ENCODE measurements around the gene ISOC2.
"Not testable (repeated sequence)": the region's sequence is repeated elsewhere in the genome, so short reads cannot be mapped to it uniquely, and the experiment has no call there.

The ISOC2 gene

GRCh38 chr19:55456347-55456746 is 5.1 kb downstream of the ISOC2 start:
- DNase-seq: no peak

DNA sequence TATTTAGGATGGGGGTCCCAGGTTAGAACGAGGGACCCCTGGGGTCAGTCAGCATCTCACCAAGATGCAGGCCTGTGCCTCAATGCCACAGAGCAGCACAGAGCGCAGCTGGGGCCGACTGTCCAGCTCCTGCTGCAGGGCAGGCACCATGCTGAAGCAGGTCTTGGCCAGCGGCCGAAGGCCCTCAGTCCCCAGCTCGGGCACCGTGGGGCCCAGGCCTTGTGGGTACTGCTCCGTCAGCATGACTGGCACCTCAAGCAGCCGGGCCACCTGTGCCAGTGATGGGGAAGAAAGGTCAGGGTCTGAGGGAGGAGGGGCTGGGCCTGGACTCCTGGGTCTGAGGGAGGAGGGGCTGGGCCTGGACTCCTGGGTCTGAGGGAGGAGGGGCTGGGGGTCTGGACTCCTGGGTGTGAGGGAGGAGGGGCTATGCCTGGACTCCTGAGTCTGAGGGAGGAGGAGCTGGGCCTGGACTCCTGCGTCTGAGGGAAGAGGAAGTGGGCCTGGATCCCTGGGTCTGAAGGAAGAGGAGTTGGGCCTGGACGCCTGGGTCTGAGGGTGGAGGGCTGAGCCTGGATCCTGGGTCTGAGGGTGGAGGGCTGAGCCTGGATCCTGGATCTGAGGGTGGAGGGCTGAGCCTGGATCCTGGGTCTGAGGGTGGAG is 5.7 kb downstream of the ISOC2 start:
- DNase-seq: no peak

- no peak for DNase-seq
Observed at GRCh38 chr19:55454787-55455243, 6.6 kb downstream of the ISOC2 start.

DNA sequence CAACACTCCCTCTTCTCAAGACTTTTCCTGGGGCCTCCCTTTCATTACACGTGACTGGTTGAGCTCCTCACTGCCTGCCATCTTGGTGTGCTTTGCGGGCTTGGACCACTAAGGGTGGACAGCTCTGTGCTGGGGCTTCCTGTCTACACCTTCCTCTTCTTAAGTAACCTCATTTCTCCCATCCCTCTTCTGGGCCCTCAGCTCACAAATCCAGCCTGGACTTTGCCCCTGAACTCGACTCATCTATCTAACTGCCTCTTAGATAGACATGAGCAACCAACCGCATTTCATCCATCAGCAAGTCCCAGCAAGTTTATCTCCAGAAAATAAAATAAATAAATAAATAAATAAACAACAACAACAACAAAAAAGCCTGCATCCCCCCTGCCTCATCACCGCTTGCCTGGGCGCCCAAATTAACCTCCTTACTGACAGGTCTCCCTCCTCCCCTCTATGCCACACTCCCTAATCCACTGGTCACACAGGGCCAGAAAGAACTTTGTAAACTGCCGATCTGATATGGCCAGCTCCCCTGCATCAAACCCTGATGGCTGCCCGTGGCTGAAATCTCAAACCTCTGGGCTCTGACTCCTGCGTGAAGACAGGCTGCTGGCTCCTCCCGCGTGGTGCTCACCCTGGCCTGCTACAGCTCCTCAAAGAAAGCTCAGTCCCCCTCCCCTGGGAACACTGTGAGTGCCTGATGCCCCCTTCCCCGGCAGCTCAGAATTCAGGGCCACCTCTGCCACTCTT is 7.8 kb downstream of the ISOC2 start:
- DNase-seq: no peak

DNA sequence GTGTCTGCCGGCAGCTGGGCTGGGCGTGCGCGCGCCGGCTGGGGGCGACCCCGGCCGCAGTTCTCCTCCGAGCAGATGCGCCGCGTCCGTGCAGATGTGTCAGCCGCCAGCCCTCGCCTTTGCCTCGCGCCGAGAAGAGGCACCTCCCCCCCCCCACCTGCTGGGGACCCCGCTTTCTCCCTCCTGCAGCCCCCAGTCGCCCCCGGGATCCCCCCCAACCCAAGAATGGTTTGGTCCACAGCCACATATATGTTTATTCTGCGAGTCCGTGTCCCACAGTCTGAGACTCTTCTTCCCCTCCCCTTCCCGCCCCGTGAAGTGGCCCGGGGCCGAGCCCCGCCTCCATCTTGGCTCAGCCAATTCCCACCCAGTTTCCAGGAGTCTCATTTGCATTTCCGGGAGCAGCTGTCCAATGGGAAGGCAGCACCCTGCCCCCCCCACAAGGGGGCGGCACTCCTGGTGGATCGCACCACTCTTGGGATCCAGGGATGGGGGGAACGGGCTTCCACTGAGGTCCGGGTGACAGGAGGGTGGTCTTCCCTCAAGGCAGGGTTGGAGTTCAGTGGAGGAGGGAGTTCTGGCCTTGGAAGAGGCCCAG is 8.6 kb downstream of the ISOC2 start:
- no peak for DNase-seq

- DNase-seq: no peak
Observed at GRCh38 chr19:55451965-55452748, 9.3 kb downstream of the ISOC2 start.

DNA sequence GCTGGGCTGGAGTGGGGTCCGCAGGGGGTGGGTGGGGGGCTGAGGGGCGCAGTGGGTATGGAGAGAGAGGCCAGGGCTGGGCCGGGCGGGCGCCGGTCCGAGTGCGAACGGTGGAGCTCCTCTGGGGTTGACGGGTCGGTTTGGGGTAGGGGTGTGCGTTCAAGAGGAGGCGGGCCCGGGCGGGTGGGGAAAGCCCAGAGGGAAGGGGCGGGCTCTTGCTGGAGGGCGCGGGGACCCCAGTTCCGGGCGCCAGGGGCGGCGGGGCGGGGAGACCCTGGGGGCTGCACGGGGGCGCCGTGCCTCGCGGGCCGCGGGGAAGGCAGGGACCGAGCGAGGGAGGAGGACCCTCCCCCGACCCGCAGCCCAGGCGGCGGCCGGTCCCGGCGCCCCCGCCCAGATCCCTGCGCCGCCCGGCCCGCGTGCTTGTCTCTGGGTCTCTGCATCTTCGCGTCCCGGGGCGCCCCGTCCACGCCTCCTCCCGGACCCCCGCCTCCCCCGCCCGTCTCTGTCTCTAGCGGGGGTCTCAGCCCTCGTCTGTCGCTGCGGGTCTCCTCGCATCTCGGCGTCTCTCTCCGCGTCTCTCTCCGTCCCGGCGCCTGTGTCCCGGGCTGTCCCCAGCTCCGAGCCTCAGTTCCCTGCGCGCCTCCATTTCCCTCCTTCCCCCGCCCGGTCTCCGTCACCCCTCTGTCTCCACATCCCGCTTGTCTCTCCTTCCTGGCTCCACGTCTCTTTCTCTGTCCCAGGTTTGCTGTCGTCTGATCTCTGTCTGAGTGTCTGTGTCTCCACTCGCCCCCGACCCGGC is 10.1 kb downstream of the ISOC2 start:
- no peak for DNase-seq

- DNase-seq: no peak
Observed at GRCh38 chr19:55449469-55449868, 12.0 kb downstream of the ISOC2 start.

- DNase-seq: not testable (repeated sequence)
Observed at GRCh38 chr19:55448175-55448490, 13.3 kb downstream of the ISOC2 start.

DNA sequence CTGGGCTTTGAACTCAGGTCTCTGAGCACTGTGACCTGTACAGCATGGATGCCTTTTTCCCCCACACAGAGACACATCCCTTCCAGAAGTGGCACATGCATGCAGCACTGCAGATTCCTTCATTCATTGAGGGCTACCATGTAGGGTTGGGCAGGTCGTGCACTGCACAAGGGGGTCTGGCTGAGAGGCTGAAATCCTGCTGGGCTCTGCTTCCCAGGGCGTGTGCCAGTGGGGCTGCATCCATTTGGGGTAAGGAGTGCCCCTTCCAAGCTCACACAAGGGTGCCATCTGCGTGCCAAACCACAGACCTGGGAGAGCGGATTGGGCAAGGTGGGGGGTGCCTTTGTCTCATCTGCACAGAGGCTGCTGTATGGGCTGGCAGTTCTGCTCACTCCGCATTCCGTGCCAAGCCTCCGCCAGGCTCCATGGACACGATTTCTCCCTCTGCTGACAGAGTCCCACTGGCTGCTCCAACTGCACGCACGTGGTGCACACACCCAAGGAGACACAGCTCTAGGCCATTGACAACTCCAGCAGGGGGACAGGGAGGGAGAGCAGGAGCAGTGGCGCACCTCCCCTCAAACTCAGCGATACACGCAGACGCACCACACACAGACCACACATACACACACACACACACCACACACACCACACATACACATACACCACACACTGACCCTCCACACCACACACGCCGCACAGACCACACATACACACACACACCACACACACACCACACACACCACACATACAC is 13.8 kb downstream of the ISOC2 start:
- no peak for DNase-seq

GRCh38 chr19:55446060-55446459 is 15.4 kb downstream of the ISOC2 start:
- DNase-seq: no peak

- DNase-seq: no peak
Observed at GRCh38 chr19:55444646-55445045, 16.8 kb downstream of the ISOC2 start.

DNA sequence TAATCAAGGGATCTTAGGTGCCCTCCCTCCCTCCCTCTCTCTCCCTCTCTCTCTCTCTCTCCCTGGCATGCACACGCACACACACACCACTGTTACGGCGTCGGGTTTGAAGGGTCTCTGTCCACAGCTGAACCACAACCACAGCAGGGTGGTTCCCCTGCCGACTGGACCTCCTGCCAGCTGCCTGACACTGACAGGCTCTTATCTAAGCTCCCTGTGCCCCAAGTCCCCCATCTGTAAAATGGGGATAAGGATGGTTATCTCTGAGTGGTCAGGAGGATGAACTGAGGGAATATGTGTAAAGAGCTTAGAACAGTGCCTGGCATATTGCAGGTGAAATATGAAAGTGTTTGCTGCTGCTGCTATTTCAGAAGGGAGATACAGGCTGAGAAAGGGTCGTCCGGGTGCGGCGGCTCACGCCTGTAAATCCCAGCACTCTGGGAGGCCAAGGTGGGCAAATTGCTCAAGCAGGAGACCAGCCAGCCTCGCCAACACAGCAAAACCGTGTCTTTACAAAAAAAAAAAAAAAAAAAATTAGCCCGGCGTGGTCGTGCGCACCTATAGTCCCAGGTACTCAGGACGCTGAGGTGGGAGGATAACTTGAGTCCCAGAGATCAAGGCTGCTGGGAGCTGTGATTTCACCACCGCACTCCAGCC is 17.5 kb downstream of the ISOC2 start:
- DNase-seq: no peak

DNA sequence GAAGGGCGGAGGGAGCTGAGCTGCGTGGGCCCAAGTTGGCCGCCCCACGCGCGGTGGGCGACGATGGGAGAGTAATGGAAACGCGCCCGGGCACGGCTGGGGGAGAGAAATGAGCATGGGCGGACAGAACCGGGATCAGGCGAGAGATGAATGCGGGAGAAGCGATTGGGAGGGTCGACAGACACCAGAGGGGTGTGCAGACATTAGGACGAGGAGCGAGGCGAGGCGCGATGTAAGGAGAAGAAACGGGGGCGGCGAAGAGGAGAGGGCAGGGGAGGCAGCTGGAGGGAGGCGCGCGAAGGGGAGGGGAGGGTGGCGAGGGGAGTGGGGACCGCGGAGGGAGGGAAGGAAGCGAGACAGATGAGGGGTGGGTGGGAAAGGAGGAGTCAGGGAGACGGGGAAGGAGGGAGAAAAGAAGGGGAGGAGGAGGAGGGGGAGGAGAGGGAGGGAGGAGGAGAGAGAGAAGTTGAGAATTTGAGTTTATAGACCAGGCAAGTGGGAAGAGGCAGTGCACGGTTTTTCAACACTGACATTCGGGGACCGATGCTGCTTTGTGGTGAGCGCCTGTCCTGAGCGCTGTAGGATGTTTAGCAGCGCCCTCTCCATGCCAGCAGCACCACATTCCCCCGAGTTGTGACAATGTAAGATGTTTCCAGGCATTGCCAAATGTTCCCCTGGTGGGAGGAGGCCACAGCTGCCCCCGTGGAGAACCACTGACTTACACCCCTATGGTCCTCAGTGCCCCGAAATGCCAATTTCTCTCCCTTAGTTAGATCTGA is 18.2 kb downstream of the ISOC2 start, which contains the start of gene SHISA7:
Gene SHISA7 (minus strand): TSS at position 256 of the 779 bp plus-strand sequence. CDS start 437 bp downstream, outside the sequence.
- no peak for DNase-seq

DNA sequence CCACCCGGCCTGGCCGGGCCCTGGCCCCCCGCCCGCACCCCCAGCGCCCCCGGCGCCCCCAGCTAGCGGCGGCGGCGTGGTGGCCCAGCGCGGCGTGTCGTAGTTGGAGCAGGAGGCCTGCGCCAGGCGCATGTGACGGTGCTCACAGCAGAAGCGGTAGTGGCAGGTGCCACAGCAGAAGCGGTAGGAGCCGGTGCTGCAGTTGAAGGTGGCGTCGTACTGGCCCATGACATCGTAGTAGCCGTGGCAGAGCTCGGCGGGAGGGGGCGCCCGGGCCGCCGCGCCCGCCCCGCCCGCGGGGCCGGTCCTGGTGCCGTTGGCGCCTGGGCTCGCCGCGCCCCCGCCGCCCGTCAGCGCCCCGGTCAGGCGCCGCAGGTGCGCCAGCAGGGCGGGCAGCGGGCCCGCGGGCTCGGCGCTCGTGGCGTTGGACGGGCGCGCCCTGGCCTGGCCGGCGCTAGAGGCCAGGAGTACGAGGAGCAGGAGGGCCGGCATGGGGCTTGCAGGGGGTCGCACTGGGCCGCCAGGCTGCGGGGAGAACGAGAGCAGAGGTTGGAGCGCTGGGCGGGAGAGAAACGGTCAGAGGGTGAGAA is 19.0 kb downstream of the ISOC2 start:
- DNase-seq: no peak

DNA sequence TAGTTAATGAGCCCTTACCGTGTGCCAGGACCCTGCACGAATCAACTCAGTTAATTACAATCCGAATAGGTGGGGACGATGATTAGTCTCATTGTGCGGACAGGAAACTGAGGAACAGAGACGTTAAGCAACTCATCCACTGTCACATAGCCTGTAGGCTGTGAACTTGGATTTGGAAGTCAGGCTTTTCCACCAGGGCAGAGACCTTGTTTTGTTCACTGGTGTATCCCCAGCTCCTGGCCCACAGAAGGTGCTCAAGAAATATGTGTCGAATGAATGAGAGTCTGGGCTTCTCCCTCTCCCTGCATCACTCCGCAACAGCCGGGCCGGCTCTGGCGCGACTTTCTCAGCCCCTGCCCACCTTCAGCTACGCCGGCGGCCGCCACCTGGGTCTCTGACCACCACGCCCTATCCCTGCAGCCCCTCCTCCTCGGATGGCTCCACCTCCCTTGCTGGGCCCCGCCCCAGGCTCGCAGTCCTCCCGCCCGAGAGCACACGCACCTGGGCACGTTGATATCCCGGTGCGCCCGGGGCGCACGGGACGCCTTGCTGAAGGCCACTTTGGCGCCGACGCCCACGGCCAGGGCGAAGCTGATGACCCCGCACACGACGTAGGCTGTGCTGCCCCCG is 19.6 kb downstream of the ISOC2 start:
- no peak for DNase-seq

- DNase-seq: no peak
Observed at GRCh38 chr19:55441319-55441691, 20.1 kb downstream of the ISOC2 start.

- DNase-seq: no peak
Observed at GRCh38 chr19:55440411-55441105, 20.9 kb downstream of the ISOC2 start.

- DNase-seq: no peak
Observed at GRCh38 chr19:55439052-55439451, 22.4 kb downstream of the ISOC2 start.

All from NCI-H1417 treated with DMSO at 0.1 percent for 48 hours (cell line).